ENCODE results near the gene FXYD5. TPM values are rescaled to one million over a fixed set of nuclear protein-coding genes. Genes with fewer than 3 reads are reported as not detected.

The FXYD5 gene
- total and polyA plus RNA-seq, 2 donors (not counting 3 experiments of a cell fraction or from before 2014, with no cell fraction given) = 223 to 290 TPM

DNA sequence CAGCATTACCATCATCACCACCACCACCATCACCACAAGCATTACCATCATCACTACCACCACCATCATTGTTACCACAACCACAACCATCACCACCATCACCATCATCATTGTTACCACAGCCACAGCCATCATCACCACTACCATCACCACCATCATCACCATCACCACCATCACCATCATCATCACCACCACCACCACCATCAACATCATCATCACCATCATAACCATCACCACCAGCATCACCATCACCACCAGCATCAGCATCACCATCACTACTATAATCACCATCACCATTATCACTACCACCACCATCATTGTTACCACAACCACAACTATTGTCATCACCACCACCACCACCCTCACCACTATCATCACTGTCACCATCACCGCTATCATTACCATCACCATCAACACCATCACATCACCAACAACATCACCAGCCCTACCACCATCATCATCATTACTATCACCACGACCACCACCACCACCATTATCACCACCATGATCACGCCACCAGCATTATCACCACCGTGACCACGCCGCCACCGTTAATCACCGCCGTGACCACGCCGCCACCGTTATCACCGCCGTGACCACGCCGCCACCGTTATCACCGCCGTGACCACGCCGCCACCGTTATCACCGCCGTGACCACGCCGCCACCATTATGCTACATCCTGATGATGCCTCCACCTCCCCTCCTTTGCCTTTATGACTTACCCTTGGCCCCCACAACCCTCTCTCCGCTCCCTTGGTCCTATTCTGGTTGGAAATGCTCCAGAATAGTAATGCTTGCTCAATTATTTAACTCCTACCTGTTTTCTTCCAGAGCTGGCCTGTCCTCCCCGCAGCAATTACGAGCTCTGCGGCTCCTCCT lies 48.9 kb upstream of the FXYD5 start:
- Histone ChIP-seq H3K9me1 (replicated peaks; ENCODE audit: control insufficient read depth, extremely low read depth, insufficient read depth, low read length) (no peaks in the 10 kb centered on the region), H3K4me3 (replicated peaks in 1 of 3; ENCODE audit: insufficient read depth in 1 of 3, low read depth in 1 of 3, low read length in 3 of 3) (no peak overlapping the region), H3K79me2 (ENCODE audit: control insufficient read depth, insufficient read depth, low read length) (no peaks in the 10 kb centered on the region), H3K27ac (ENCODE audit: insufficient read depth, low read depth, low read length) (no peak overlapping the region), H3K27me3 (ENCODE audit: control insufficient read depth in 2 of 2, insufficient read depth in 2 of 2, low read length in 2 of 2) (no peaks in the 10 kb centered on the region), H4K20me1 (replicated peaks; ENCODE audit: control insufficient read depth, extremely low read depth, insufficient read depth, low read length) (no peaks in the 10 kb centered on the region), H3K9ac (replicated peaks; ENCODE audit: extremely low read depth, insufficient read depth, low read length) (no peak overlapping the region), H3K36me3 (ENCODE audit: control insufficient read depth in 2 of 2, extremely low read depth in 1 of 2, insufficient read depth in 2 of 2, low read length in 2 of 2) (no peaks in the 10 kb centered on the region), H3K9me3 (replicated peaks; ENCODE audit: control insufficient read depth, insufficient read depth, low read length) (no peaks in the 10 kb centered on the region), H2AFZ (ENCODE audit: low read depth, low read length) (no peak overlapping the region), H3K4me1 (ENCODE audit: control insufficient read depth, extremely low read depth, insufficient read depth, low read length) (no peaks in the 10 kb centered on the region), H3K4me2 (ENCODE audit: insufficient read depth, low read length) (no peak overlapping the region)
- FAIRE-seq = no peak
- BruUV-seq (replicated peaks) = no TSS peak
- TF ChIP-seq FOS (IDR thresholded peaks at IDR 0.05; ENCODE audit: borderline replicate concordance, insufficient read depth, low read length) (no peak), JUN (IDR thresholded peaks at IDR 0.05; ENCODE audit: borderline replicate concordance, insufficient read depth, insufficient read length, low read depth) (no peak), EZH2 (IDR thresholded peaks at IDR 0.05; ENCODE audit: borderline replicate concordance, low read depth, low read length, severe bottlenecking) (no peak), MYC (IDR thresholded peaks at IDR 0.05; ENCODE audit: low read depth, low read length) (no peak)
- TF ChIP-seq, protein P1, sequence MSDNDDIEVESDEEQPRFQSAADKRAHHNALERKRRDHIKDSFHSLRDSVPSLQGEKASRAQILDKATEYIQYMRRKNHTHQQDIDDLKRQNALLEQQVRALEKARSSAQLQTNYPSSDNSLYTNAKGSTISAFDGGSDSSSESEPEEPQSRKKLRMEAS (IDR thresholded peaks at IDR 0.05; ENCODE audit: insufficient read depth, insufficient read length) = no peak
- POLR2A ChIA-PET = no interaction called here
- CTCF ChIA-PET = no interaction called here
- dilution Hi-C loops (cut with MboI; ENCODE audit: extremely low pct_ligation_motif_present, low sequenced_read_pairs) (no loop called here), intact Hi-C loops (cut with micrococcal nuclease) (no loop called here)
- DNase-seq (ENCODE audit: low read depth, low spot score) = no peak

DNA sequence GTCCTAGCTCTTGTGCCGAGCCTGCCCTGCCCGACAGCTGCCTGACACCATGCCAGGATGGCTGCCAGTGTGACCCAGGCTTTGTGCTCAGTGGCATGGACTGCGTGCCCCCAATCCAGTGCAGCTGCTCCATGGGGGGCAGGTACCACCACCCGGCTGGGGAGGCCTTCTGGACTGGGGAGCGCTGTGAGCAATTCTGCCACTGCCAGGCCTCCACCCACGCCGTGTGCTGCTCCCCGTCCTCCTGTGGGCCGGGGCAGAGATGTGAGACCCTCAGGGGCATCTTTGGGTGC lies 48.3 kb upstream of the FXYD5 start:
- Histone ChIP-seq H3K9me3 (replicated peaks; ENCODE audit: control insufficient read depth, insufficient read depth, low read length) (no peaks in the 10 kb centered on the region), H4K20me1 (replicated peaks; ENCODE audit: control insufficient read depth, extremely low read depth, insufficient read depth, low read length) (no peaks in the 10 kb centered on the region), H3K9ac (replicated peaks; ENCODE audit: extremely low read depth, insufficient read depth, low read length) (no peak overlapping the region), H3K4me3 (replicated peaks in 1 of 3; ENCODE audit: insufficient read depth in 1 of 3, low read depth in 1 of 3, low read length in 3 of 3) (no peak overlapping the region), H3K4me2 (ENCODE audit: insufficient read depth, low read length) (no peak overlapping the region), H2AFZ (ENCODE audit: low read depth, low read length) (no peak overlapping the region), H3K9me1 (replicated peaks; ENCODE audit: control insufficient read depth, extremely low read depth, insufficient read depth, low read length) (no peaks in the 10 kb centered on the region), H3K36me3 (ENCODE audit: control insufficient read depth in 2 of 2, extremely low read depth in 1 of 2, insufficient read depth in 2 of 2, low read length in 2 of 2) (no peaks in the 10 kb centered on the region), H3K4me1 (ENCODE audit: control insufficient read depth, extremely low read depth, insufficient read depth, low read length) (no peaks in the 10 kb centered on the region), H3K27ac (ENCODE audit: insufficient read depth, low read depth, low read length) (no peak overlapping the region), H3K27me3 (ENCODE audit: control insufficient read depth in 2 of 2, insufficient read depth in 2 of 2, low read length in 2 of 2) (no peaks in the 10 kb centered on the region), H3K79me2 (ENCODE audit: control insufficient read depth, insufficient read depth, low read length) (no peaks in the 10 kb centered on the region)
- FAIRE-seq = no peak
- CTCF ChIA-PET = no interaction called here
- TF ChIP-seq POLR2A (IDR thresholded peaks at IDR 0.05; ENCODE audit: low read depth, low read length) (no peak), FOS (IDR thresholded peaks at IDR 0.05; ENCODE audit: borderline replicate concordance, insufficient read depth, low read length) (no peak), GATA2 (IDR thresholded peaks at IDR 0.05; ENCODE audit: insufficient read depth, insufficient read length, low read depth, low read length) (no peak), POLR2AphosphoS5 (IDR thresholded peaks at IDR 0.05; ENCODE audit: insufficient read depth, low read depth, low read length) (no peak), JUN (IDR thresholded peaks at IDR 0.05; ENCODE audit: borderline replicate concordance, insufficient read depth, insufficient read length, low read depth) (no peak), EZH2 (IDR thresholded peaks at IDR 0.05; ENCODE audit: borderline replicate concordance, low read depth, low read length, severe bottlenecking) (no peak)
- TF ChIP-seq, protein P2, sequence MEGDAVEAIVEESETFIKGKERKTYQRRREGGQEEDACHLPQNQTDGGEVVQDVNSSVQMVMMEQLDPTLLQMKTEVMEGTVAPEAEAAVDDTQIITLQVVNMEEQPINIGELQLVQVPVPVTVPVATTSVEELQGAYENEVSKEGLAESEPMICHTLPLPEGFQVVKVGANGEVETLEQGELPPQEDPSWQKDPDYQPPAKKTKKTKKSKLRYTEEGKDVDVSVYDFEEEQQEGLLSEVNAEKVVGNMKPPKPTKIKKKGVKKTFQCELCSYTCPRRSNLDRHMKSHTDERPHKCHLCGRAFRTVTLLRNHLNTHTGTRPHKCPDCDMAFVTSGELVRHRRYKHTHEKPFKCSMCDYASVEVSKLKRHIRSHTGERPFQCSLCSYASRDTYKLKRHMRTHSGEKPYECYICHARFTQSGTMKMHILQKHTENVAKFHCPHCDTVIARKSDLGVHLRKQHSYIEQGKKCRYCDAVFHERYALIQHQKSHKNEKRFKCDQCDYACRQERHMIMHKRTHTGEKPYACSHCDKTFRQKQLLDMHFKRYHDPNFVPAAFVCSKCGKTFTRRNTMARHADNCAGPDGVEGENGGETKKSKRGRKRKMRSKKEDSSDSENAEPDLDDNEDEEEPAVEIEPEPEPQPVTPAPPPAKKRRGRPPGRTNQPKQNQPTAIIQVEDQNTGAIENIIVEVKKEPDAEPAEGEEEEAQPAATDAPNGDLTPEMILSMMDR (IDR thresholded peaks at IDR 0.05; ENCODE audit: extremely low read depth in 1 of 2, insufficient read depth in 1 of 2, low read depth in 1 of 2, low read length in 2 of 2) = no peak
- TF ChIP-seq, protein P1 (IDR thresholded peaks at IDR 0.05; ENCODE audit: insufficient read depth, insufficient read length) = no peak
- POLR2A ChIA-PET = no interaction called here
- intact Hi-C loops (cut with micrococcal nuclease) (no loop called here), dilution Hi-C loops (cut with MboI; ENCODE audit: extremely low pct_ligation_motif_present, low sequenced_read_pairs) (no loop called here)
- no peak for DNase-seq (ENCODE audit: low read depth, low spot score)
- no TSS peak for BruUV-seq (replicated peaks)

All from endothelial cell of umbilical vein (primary cell).